Calu3 (cell line): ENCODE measurements around the gene PEX11G. TPM values are rescaled to one million over a fixed set of nuclear protein-coding genes. Genes with fewer than 3 reads are reported as not detected.

Experiments used
- BruUV-seq: library from RNA; stranded (reverse); fragments of 400-500 nt; replicated peaks from 2 replicates; lab custom pipeline; 2021; lab: Mats Ljungman, UMichigan
- CTCF ChIA-PET: fragments of 300-600 bp; sonication (Branson Sonifier 250); formaldehyde crosslinking; loops from one replicate; lab custom pipeline; 2022; ENCODE audit warnings: antibody characterized with exemption; lab: Charles Lee
- DNase-seq: peaks from one replicate; pipeline ENCODE4 v3.0.0; 2022
- H3K27ac Mint-ChIP-seq: one replicate; pipeline ENCODE4 v1.8.0; 2022; ENCODE audit warnings: mixed read lengths; ENCODE audit not compliant: unreplicated experiment
- H3K27me3 Mint-ChIP-seq: one replicate; pipeline ENCODE4 v1.8.0; 2022; ENCODE audit warnings: mixed read lengths; ENCODE audit not compliant: unreplicated experiment
- H3K36me3 Mint-ChIP-seq: one replicate; pipeline ENCODE4 v1.8.0; 2022; ENCODE audit warnings: mild to moderate bottlenecking, moderate library complexity, mixed read lengths; ENCODE audit not compliant: insufficient read depth, unreplicated experiment
- H3K4me1 Mint-ChIP-seq: one replicate; pipeline ENCODE4 v1.8.0; 2022; ENCODE audit warnings: mild to moderate bottlenecking, low read depth, mixed read lengths; ENCODE audit not compliant: unreplicated experiment
- H3K4me3 Mint-ChIP-seq: one replicate; pipeline ENCODE4 v1.8.0; 2022; ENCODE audit warnings: mild to moderate bottlenecking, low read depth, moderate library complexity, mixed read lengths; ENCODE audit not compliant: unreplicated experiment
- H3K9me3 Mint-ChIP-seq: one replicate; pipeline ENCODE4 v1.8.0; 2022; ENCODE audit warnings: low read depth, mixed read lengths; ENCODE audit not compliant: unreplicated experiment
- intact Hi-C: fragments of 100-400 bp; cut with micrococcal nuclease; formaldehyde crosslinking; loops from one replicate; pipeline ENCODE4 v1.10.0; 2022; ENCODE audit not compliant: unreplicated experiment
- total RNA-seq: library from RNA; stranded (reverse); gene quantifications from 2 replicates; pipeline ENCODE4 v1.2.3, GENCODE V29; 2022
- TF ChIP-seq, protein P1 (sequence below): fragments of 200-600 bp; IDR thresholded peaks from one replicate; pipeline ENCODE4 v1.8.0; 2022; ENCODE audit warnings: antibody characterized with exemption; ENCODE audit not compliant: unreplicated experiment

Gene PEX11G
- total RNA-seq, 1 experiment from 2014 or later, result 1.3 TPM

DNA sequence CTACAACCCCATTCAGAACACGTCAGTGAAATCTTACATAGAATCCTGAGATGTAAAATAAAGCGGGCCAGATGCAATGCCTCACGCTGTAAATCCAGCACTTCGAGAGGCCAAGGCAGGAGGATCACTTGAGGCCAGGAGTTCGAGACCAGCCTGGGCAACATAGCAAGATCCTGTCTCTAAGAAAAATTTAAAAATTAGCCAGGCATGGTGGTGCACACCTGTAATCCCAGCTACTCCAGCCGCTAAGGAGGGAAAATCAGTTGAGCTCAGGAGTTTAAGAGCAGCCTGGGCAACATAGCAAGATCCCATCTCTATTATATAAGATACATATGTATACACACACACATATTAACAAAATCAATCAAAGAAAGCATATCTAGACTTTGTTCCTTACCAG lies 41.2 kb downstream of the PEX11G start:
- Mint-ChIP-seq H3K36me3 (peaks cover 45% of the 10 kb centered on the region), H3K9me3 (peaks cover 9% of the 10 kb centered on the region), H3K27me3 (no peaks in the 10 kb centered on the region), H3K27ac (no peak overlapping the region), H3K4me3 (no peak overlapping the region), H3K4me1 (no peaks in the 10 kb centered on the region)
- intact Hi-C loops, result no loop called here
- no peak for DNase-seq
- CTCF ChIA-PET, result no interaction called here
- no TSS peak for BruUV-seq
- TF ChIP-seq, protein P1, sequence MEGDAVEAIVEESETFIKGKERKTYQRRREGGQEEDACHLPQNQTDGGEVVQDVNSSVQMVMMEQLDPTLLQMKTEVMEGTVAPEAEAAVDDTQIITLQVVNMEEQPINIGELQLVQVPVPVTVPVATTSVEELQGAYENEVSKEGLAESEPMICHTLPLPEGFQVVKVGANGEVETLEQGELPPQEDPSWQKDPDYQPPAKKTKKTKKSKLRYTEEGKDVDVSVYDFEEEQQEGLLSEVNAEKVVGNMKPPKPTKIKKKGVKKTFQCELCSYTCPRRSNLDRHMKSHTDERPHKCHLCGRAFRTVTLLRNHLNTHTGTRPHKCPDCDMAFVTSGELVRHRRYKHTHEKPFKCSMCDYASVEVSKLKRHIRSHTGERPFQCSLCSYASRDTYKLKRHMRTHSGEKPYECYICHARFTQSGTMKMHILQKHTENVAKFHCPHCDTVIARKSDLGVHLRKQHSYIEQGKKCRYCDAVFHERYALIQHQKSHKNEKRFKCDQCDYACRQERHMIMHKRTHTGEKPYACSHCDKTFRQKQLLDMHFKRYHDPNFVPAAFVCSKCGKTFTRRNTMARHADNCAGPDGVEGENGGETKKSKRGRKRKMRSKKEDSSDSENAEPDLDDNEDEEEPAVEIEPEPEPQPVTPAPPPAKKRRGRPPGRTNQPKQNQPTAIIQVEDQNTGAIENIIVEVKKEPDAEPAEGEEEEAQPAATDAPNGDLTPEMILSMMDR, result no peak

- CTCF ChIA-PET, result no interaction called here
- peaks cover 29% of the 10 kb centered on the region for H3K36me3 Mint-ChIP-seq
- no peak for DNase-seq
- intact Hi-C loops, result no loop called here
- H3K4me1 Mint-ChIP-seq, result no peaks in the 10 kb centered on the region
- H3K27ac Mint-ChIP-seq, result no peak overlapping the region
- no peak overlapping the region for H3K4me3 Mint-ChIP-seq
- H3K27me3 Mint-ChIP-seq, result no peaks in the 10 kb centered on the region
- no TSS peak for BruUV-seq
- TF ChIP-seq, protein P1, result no peak
- peaks cover under 1% of the 10 kb centered on the region for H3K9me3 Mint-ChIP-seq
Observed at GRCh38 chr19:7445104-7445503, 43.7 kb downstream of the PEX11G start.

DNA sequence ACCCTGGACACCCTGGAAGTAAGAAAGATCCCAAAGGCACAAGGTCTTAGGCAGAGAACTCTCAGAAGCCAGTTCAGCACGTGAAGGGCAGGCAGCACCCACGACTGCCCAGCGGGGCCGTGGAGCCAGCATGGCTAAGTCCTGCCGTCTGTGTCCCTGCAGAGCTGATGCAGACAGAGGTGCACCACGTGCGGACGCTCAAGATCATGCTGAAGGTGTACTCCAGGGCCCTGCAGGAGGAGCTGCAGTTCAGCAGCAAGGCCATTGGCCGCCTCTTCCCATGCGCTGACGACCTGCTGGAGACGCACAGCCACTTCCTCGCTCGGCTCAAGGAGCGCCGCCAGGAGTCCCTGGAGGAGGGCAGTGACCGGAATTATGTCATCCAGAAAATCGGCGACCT lies 44.8 kb downstream of the PEX11G start:
- Mint-ChIP-seq H3K36me3 (peaks cover 27% of the 10 kb centered on the region), H3K4me3 (no peak overlapping the region), H3K4me1 (no peaks in the 10 kb centered on the region), H3K9me3 (no peaks in the 10 kb centered on the region), H3K27ac (no peak overlapping the region), H3K27me3 (no peaks in the 10 kb centered on the region)
- BruUV-seq, result no TSS peak
- CTCF ChIA-PET, result no interaction called here
- no peak for DNase-seq
- TF ChIP-seq, protein P1, result no peak
- intact Hi-C loops, result no loop called here

GRCh38 chr19:7442423-7442822 lies 46.4 kb downstream of the PEX11G start:
- TF ChIP-seq, protein P1, result no peak
- intact Hi-C loops, result no loop called here
- Mint-ChIP-seq H3K36me3 (peaks cover 22% of the 10 kb centered on the region), H3K9me3 (no peaks in the 10 kb centered on the region), H3K27me3 (no peaks in the 10 kb centered on the region), H3K4me3 (no peak overlapping the region), H3K27ac (no peak overlapping the region), H3K4me1 (no peaks in the 10 kb centered on the region)
- no TSS peak for BruUV-seq
- no peak for DNase-seq
- CTCF ChIA-PET, result interaction anchor here (0.7 kb wide), 1 partner anchor 15 kb away, joined by 5 read pairs; no protein-coding TSS in a partner anchor
